HL-60 (cell line): ENCODE data around the gene MET.

Source experiments
- CTCF ChIP-seq: IDR thresholded peaks from one replicate; pipeline ENCODE4 v1.5.1; 2011; ENCODE audit warnings: low read length, control low read depth, inconsistent platforms; ENCODE audit not compliant: insufficient read depth
- GABPA ChIP-seq: IDR thresholded peaks from 2 replicates; pipeline ENCODE4 v1.6.1; 2012; ENCODE audit warnings: low read depth
- POLR2AphosphoS5 ChIP-seq: IDR thresholded peaks from 2 replicates; pipeline ENCODE4 v1.6.1; 2012; ENCODE audit warnings: low read depth
- REST ChIP-seq: IDR thresholded peaks from 2 replicates; pipeline ENCODE4 v1.6.1; 2012; ENCODE audit warnings: low read depth; ENCODE audit not compliant: insufficient replicate concordance

GRCh38 chr7:116776610-116777289, 104.8 kb downstream of the MET start:
- no peak for TF ChIP-seq CTCF
- no peak for TF ChIP-seq POLR2AphosphoS5
- TF ChIP-seq REST = no peak
- no peak for TF ChIP-seq GABPA
